Stimulated activated CD8-positive, alpha-beta memory T cell treated with anti-CD3 and anti-CD28 coated beads, Interleukin-15, amount 100 ng/mL, for 48 hours (primary cell): Measurements from ENCODE around the gene SFXN5.

Source experiments
- DNase-seq, 2 donors: peaks; one replicate each; pipeline ENCODE4 v3.0.0-alpha.2; 2020; ENCODE audit warnings: low read depth in 2 of 2

The SFXN5 gene

DNA sequence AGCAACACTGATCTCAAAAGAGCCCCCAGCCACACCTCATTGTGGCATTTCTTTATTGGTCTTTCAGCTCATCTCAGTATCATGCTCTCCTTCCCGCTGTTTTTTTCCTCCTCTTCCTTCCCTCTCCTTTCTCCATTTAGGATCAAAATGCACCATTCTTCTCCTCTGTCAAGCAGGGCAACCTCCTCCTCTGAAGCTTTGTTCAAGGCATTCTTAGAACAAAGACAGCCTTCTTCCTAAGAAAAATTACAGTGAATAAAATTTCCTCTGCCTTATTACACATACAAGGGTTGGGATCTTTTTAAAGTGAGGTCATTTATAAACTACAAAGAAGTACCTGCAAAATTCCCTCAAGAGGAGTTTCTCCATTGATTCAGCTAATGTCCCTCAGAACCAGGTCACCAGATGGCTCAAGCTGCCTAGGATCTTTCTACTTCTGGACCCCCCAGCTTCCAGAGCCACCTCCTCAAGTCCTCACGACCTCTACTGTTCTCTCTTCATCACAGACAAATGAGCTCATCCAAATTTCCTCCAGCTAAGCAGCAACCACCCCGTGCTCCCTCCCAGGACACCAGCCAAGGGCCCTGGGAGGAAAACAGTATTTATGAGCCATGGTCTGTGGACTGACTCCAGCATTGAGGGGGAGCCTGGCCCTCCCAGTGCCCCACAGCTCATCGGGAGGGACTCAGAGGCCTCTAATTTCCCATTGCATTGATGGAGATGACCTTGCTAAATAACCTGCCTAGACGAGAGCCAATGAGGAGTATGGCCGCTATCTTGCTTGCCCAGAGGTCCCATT is 18.0 kb downstream of the SFXN5 start:
- no peak for DNase-seq

DNA sequence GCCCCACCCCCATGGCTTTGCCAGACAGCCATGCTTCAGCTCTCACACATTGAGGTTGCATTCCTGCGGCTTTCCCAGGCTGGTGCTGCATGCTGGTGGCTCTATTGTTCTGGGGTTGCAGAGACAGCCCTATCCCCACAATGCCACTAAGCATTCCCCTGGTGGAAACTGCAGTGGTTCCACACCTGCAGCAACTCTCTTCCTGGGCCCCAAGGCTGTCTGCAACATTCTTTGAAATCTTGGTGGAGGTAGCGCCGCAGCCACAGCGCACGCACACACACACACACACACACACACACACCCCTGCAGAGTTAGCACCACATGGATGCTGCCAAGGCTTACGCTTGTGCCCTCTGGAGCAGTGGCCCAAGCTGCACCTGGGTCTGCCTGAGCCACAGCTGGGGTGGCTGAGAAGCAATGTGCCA is 21.4 kb downstream of the SFXN5 start:
- no peak for DNase-seq

DNA sequence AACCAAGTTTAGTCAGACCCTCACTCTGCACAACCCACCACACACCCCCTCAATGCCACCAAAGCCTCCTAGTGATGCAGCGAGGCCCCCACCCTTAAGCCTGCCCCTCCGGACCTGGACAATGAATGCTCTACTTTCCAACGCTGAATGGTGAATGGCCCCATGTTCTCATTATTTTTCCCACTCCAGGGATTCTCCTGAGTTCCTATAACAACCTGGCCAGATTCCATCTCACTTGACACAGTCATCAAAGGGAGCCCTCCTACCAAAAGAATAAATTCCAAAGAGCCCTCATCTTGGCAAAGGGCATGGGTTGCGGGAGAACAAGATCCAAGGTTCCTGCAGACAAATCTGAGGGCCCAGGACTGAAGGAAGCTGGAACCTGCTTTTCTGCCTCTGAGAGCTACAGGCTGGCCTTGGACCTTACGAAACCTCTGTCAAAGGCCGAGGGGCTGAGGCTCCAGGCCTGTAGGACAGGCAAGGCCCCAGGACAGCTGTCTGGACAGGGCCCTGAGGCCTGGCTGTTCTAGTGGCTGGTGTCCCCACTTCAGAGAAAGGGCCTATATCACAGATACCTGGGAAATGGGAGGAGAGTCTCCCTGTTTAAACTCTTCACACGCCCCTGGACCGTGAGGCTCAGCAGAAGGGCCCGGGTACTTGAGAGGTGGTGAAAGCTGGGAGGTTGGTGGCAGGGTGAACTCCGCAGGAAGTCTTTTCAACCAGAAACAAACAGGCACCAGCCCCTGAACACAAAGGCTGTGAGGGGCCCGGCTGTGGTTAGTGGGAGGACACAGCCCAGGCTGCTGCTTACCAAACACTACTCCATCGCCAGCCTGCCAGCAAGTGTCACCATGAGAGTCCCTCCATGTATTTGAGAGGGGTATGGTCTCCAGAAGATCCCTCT is 27.3 kb downstream of the SFXN5 start:
- no peak for DNase-seq

DNA sequence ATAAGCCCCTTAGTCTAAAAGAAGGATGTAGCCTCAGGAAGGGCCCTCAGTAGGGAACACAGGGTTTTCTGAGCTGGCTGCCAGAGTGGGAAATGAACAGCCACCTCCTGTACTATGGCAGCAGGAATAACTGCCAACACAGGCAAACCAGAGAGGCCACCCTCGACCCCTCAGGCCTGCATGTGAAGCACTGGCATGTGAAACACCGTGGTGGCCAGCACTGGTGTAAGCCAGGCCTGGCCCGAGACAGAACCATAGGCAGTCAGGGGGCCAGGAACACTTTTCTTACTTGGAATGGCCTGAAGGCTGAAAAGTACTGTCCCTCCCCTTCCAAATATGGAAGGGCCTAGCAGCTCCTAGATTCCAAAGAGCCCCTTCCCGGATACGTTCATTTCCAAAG is 28.2 kb downstream of the SFXN5 start:
- DNase-seq, result no peak

DNA sequence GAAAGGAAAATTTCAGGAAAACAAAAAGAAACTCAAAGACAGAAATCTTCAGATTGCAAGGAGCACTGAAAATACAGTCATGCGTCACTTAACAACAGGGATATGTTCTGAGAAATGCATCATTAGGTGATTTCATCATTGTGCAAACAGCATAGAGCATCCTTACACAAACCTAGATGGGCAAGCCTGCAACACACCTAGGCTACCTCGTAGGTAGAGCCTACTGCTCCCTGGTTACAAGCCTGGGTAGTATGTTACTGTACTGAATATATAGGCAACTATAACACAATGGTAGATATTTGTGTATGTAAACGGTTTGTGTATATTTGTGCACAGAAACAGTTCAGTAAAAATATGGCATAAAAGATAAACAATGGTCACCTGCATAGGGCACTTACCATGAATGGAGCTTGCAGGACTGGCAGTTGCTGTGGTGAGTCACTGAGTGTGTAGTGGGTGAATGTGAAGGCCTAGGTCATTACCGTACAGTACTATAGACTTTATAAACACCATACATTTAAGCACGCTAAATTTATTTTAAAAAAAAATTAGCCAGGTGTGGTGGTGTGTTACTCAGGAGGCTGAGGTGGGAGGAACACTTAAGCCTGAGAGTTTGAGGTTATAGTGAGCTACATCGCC is 33.4 kb downstream of the SFXN5 start:
- DNase-seq, result no peak

DNA sequence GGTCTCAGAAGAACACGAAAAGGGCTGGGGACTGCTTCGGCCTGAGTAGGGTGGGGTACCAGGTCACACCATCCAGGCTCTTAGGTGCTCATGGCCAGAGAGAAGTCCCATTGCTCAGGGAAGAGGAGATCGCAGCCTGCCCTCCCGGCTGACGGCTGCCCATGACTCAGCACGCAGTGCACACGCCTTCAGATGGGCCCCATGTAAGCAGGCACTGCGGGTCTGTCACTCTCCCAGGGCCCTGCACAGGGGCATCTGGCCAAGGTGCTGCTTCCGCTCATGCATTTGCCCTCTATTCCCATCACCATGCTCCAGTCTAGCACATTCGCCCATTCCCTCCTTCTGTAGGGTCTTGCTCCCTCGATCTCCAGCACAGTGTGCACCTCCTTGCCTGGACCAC is 34.7 kb downstream of the SFXN5 start:
- no peak for DNase-seq

DNA sequence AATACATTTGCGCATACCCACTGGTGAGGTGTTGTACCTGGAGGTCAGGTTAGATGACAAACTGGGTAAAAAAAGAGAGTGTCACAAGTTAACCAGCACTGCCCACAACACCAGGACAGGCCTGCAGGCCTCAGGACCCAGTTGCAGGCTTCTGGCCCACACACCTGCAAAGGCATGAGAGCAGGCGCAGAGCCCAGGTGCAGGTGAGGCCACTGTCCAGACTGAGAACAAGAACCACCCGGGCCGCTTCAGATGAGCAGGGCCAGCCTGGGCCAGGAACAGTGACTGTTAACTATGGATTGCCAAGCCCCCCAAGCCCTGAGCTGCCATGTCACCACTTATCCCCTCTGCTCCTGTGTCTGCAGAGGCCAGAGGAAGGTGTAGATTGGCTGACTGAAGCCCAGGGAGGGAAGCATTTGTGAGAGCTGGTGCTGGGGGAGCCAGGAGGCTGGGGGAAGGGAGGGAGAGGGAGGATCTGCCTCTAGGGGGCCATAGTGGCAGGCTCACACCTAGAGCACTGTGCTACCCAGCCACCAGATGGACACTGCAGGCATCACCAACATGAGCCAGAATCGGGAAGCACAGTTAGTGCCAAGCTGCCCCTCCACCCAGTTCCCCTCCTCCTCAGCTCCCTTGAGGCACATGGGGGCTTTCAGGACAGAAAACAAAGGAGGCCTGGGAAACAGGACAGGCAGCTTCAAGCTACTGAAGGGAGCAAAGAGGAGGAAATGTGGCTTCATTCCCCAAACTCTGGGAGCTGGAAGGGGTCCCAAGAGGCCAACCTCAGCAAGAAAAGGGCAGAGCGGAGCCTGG is 35.4 kb downstream of the SFXN5 start:
- no peak for DNase-seq

DNA sequence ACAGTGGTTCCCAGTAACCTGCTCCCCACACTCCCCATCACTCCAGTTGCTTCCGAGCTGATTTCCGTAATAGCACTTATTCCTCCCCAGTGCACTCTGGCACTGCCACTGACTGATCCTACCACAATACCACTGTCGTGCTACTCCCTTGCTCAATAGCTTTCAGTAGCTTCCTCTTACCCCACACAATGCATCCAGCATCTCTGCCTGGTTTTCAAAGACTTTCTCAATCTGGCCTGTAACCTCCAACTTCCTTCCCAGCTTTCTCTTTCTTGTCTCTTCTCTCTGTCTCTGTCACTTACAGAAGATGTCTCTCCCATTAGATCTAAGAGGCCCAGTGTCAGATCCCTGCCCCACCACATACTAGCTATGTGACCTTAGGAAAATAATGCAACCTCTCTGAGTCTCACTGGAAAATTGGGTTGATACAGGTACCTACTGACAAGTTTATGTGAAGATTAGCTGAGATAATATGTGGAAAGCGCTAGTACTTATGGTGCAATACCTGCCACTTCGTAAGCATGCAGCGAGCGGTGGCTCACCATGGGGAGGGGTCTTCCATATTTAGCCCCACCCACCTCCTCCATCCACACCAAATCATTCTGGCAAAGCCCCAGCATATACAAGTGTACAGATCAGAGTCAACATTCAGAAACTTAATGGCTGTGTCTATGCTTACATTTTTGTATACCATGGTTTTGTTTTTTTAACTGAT is 36.7 kb downstream of the SFXN5 start:
- DNase-seq, result no peak

DNA sequence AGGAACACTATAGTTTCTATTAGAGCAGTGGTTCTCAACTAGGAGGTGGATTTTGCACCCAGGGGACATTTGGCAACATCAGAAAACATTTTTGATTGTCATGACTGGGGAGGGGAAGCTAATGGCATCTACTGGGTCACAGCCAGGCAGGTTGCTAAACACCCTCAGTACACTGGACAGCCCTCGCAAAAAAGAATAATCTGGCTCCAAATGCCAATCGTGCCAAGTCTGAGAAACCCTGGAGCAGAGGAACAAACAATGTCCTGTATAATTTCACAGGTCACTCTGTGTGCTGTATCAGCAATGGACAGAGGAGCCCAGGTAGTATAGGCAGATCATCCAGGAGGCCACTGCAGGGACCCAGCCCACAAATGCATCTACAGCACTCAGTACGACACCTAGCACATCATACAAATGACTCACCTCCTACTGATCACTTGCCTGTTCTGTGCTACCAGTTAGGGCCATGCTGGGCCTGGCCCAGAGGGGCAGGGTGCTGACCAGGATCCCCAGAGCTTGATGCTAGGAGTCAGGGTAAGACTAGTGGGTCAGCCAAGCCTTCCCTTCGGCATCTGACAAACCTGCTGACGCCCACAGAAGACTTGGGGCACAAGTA is 37.6 kb downstream of the SFXN5 start:
- DNase-seq, result no peak

DNA sequence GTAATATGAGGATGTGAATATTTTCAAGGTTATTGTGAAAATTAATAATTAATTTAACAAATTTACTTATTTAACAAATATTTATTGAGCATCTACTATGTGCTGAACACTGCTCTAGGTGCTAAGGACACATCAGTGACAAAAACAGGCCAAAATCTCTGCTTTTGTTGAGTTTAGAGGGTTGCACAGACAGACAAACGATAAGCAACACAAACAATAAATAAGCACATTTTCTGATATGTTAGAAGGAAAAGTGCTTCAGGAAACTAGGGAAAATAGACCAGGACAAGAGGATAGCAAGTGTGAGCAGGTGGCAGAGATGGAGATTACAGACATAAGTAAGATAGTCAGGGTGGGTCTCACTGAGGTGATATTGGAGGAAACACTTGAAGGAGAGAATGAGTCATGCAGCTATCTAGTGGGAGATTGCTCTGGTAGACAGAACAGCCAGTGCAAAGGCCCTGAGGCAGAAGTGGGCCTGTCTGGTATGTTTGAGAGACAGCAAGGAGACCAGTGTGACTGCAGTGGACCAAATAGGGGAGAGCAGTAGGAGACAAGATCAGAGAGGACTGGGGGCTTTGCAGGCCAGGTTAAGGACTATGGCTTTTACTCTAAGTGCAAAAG is 38.3 kb downstream of the SFXN5 start:
- no peak for DNase-seq

DNA sequence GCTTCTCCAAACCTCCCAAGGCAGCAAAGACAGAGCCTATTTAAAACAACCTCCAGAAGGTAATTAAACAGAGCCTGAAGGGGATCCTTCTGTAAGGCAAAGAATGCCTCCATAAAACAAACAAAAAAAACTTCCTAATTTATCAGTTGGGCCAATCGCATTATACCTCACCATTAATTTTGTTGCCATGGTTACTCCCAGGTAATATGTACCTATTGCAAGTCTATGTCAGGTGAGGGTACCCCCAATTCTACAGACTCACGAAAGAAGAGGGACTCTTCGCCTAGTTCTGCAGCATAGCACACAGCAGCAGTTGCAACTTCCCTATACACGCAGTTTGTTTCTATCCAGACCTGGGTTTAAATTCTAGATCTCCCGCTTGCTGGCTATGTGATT is 38.8 kb downstream of the SFXN5 start:
- DNase-seq, result no peak

DNA sequence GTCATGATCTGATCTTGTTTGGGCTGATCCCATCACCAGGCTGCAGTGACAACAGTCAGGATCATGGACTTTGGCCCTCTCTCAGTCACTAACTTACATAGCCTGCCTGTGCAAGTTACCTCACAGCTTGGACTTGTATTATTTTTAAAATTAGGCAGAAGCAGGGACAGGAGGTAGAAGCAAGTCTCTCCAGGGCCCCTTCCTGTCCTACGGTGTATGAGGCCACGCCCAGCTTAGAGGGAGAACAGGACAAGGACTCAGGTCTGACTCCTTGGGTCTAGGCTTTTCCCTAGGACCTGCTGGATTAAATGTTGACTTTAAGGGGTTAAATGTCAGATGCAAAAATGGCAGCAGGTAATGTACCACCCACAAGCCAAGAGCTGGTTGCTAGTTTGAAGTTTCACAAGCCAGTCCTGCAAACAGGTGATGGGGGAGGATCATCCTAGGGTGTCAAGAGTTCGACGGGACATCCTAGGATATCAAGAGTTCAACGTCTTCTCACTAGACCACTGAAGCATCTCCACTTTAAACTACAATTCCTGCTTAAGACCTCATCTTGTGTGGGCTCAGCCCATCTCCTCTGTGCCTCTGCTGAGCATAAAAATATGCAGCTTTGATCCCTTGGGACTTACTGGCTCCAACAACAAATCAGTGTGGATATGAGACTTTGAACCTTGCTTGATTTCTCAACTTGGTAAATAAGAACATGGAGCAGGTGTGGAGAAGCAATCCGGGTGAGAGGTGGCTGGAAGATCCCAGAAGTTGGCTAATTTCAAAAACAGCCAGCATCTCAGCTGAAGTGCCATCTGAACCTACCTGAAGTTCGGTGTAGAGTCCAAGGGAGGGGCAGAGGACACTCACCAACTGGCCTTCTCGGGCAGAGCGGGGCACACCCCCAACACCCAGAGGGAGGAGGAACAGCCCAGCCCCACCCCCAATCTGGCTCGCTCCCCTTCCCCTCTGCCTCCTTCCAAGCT is 39.5 kb downstream of the SFXN5 start:
- no peak for DNase-seq

DNA sequence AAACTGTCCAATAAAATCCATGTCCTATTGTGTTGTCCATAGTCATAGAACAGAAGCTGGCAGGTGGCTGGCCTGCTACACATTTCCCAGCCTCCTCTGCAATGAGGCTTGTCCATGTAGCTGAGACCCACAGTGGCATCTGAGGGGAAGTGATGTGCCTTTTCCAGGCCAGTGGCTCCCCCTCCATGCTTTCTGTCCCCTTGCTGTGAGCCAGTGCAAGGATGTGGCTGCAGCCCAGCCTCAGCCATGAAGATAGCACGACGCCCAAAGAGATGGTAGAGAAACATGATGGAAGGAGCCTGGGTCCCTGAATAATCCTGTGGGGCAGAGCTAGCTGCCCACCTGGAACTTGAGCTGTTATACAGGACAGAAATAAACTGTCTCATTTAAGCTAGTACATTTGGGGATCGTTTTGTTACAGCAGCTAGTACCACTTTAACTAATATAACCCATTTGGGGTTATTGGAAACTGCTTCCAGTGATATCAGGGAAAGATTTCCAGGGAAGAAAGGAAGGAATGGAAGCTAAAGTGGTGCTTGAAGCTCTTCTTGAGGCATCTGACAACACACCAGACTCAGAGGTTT is 40.3 kb downstream of the SFXN5 start:
- no peak for DNase-seq

DNA sequence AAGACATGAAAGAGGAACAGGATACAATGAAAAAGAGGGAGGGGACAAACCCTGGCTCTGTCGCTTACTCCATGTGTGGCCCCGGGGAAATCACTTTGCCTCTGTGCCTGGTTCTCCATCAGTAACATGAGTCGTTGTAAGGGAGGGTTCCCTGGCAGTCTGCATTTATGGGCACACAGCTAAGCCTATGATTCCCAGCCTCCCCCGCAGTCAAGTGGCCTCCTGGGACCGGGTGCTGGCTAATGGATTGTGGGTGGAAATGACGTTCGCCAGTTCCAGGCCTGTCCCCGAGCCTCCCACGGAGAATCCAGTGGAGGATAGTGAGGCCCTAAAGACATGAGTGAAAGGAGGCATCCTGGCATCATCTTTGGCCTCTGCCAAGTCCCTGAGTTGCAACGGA is 42.7 kb downstream of the SFXN5 start:
- no peak for DNase-seq

DNA sequence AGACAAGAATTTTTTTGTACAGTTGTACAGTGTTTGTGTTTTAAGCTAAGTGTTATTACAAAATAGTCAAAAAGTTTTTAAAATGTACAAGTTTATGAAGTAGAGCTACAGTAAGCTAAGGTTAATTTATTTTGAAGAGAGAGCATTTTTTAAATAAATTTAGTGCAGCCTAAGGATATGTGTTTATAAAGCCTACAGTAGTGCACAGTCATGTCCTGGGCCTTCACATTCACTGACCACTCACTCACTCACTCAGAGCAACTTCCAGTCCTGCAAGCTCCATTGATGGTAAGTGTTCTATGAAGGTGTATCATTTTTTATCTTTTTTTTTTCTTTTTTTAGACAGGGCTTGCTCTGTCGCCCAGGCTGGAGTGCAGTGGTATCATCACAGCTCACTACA is 44.2 kb downstream of the SFXN5 start:
- DNase-seq, result no peak

DNA sequence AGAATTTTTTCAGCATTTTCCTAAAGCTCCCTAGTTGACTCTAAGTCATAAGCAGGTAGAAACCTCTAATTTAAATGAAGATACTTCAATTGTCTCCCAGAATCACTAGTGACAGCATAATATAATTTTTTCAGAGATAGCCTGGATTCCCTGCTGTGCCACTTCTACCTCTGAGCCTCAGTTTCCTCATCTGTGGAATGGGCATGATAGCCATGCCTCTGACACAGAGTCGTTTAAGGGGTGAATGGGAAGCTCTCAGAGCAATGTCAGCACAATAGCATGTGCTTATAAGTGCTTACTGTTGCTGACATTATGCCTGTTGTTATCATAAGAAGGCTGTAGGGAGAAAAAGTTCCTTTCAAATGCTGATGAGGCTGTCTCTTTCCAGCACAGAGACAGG is 48.0 kb downstream of the SFXN5 start:
- DNase-seq, result no peak

DNA sequence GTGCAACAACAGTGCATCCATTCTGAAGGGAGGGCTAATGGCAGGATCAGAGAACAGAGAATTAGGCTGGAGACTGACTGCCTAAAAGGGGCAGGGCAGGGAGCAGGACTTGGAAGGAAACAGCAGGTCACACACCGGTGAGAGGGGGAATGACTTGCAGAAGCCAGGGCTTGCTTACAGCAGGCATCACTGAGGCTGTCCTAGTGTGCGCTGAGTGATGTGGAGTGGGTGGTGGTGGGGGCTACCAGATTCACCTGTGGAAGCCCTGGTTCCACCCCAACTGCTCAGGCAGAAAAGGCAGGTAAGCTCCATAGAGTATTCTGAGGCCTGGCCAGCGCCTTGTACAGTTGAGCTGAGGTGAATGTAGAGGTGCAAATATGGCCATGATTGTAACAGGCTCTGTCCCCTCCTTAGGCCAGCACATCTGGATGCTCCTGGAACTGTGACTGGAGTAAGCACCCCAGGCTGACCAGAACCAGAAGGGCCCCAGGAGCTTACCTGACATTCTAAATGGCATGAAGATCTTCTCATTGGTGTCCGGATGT is 49.4 kb downstream of the SFXN5 start:
- DNase-seq, result no peak

DNA sequence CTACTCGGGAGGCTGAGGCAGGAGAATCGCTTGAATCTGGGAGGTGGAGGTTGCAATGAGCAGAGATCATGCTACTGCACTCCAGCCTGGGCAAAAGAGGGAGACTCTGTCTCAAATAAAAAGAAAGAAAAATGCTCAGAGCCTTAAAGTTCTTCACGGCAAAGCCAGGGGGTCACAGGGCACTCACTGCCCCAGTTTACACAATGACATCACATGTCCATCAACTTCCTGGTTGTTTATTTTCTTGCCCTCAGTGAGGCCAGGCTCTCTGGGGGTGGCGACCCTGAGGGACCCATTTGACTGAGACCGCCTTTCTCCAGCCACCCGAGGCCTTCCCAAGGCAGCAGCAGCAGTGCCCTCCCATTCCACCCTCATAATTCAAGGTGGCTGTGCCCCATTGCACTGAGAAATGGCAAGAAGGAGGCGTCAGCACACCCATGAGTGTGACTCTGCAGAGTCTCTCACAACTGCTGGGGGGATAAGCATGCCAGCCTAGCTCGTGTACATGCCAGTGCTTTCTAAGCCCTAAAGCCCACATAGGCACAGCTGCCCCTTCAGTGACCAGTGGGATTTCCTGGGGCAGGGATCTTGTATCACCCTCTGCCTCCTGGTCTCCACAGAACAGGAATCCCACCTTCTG is 50.0 kb downstream of the SFXN5 start:
- no peak for DNase-seq
